ENCODE results near the gene ACTL7B. TPM values are rescaled to one million over a fixed set of nuclear protein-coding genes. Genes with fewer than 3 reads are reported as not detected.

ACTL7B gene
- total and polyA plus RNA-seq, 2 of the 4 experiments (the other 2 are of a cell fraction), result not detected

GRCh38 chr9:108876425-108876824 lies 20.6 kb upstream of the ACTL7B start:
- no peak overlapping the region for H4K91ac ChIP-seq (ENCODE audit: insufficient read depth, low read depth, low read length)
- H3K14ac ChIP-seq (replicated peaks; ENCODE audit: low read depth, low read length), result no peak overlapping the region
- in situ Hi-C loops (cut with MboI; ENCODE audit: low sequenced_read_pairs) (no loop called here), intact Hi-C loops (cut with micrococcal nuclease) (no loop called here), dilution Hi-C loops (cut with HindIII; ENCODE audit: low sequenced_read_pairs, unreplicated experiment) (no loop called here)
- no peaks in the 10 kb centered on the region; the same call in 1 of the 2 replicates for H3K9me3 ChIP-seq (ENCODE audit: control insufficient read depth, insufficient read depth, low read length)
- no peak overlapping the region for H4K5ac ChIP-seq (ENCODE audit: low read depth, low read length)
- no peaks in the 10 kb centered on the region for H4K20me1 ChIP-seq (ENCODE audit: insufficient read depth, low read length)
- no peaks in the 10 kb centered on the region for H3K27me3 ChIP-seq (ENCODE audit: control insufficient read depth, insufficient read depth, low read length)
- H2AFZ ChIP-seq (replicated peaks; ENCODE audit: low read length, poor library complexity), result no peak overlapping the region
- H2BK20ac ChIP-seq (ENCODE audit: low read depth, low read length), result no peak overlapping the region
- H2AK5ac ChIP-seq (ENCODE audit: low read depth, low read length), result no peak overlapping the region
- no peaks in the 10 kb centered on the region for H3K79me1 ChIP-seq (ENCODE audit: low read depth in 1 of 2, low read length in 2 of 2)
- H3K56ac ChIP-seq (ENCODE audit: extremely low read depth, insufficient read depth, low read length), result no peak overlapping the region
- POLR2A ChIA-PET (ENCODE audit: unreplicated experiment), result no interaction called here
- H3K4ac ChIP-seq (ENCODE audit: low read depth, low read length), result no peak overlapping the region
- DNase-seq (no peak), ATAC-seq (ENCODE audit: low read depth) (no peak)
- H3K36me3 ChIP-seq (ENCODE audit: control insufficient read depth, insufficient read depth, low read length), result peaks cover 34% of the 10 kb centered on the region
- no peak overlapping the region for H3K4me2 ChIP-seq (ENCODE audit: low read depth, low read length)
- H3K9me1 ChIP-seq (ENCODE audit: insufficient read depth, low read length), result no peaks in the 10 kb centered on the region; the same call in 1 of the 2 replicates
- H2BK15ac ChIP-seq (ENCODE audit: low read depth, low read length), result no peak overlapping the region
- no peak overlapping the region for H2AK9ac ChIP-seq (replicated peaks; ENCODE audit: low read depth, low read length, poor library complexity)
- WGBS, 2 experiments (ENCODE audit: extremely low coverage in 2 of 2, insufficient read length in 1 of 2), result no CpG with 5 or more reads among the region's 5 CpGs
- H3K4me3 ChIP-seq (ENCODE audit: insufficient read depth, low read depth, low read length), result no peak overlapping the region
- CTCF ChIA-PET, result interaction anchor here (0.6 kb wide), 1 partner anchor 466 kb away, joined by 4 read pairs; no protein-coding TSS in a partner anchor
- no peak overlapping the region for H3K23ac ChIP-seq (ENCODE audit: low read depth, low read length)
- no peaks in the 10 kb centered on the region for H3K4me1 ChIP-seq (ENCODE audit: control insufficient read depth, insufficient read depth, low read length)
- no peak overlapping the region for H3K18ac ChIP-seq (ENCODE audit: low read depth, low read length)
- BruUV-seq (replicated peaks), result no TSS peak
- H3K9ac ChIP-seq (ENCODE audit: low read depth, low read length), result no peak overlapping the region
- H2BK120ac ChIP-seq (ENCODE audit: low read depth, low read length), result no peak overlapping the region
- H4K8ac ChIP-seq (ENCODE audit: low read depth in 2 of 2, low read length in 2 of 2), result no peak overlapping the region
- H2BK5ac ChIP-seq (ENCODE audit: low read depth, low read length, poor library complexity, severe bottlenecking), result no peak overlapping the region
- no peak overlapping the region for H3K27ac ChIP-seq (ENCODE audit: insufficient read depth, low read length)
- no peak for TF ChIP-seq CEBPB (IDR thresholded peaks at IDR 0.05; ENCODE audit: low read depth, low read length)
- TF ChIP-seq SMC3 (IDR thresholded peaks at IDR 0.05; ENCODE audit: low read depth, low read length), result no peak
- no peak for TF ChIP-seq CHD1 (IDR thresholded peaks at IDR 0.05; ENCODE audit: low read depth, low read length)
- no peak for TF ChIP-seq ELK1 (IDR thresholded peaks at IDR 0.05; ENCODE audit: borderline replicate concordance, low read depth, low read length)
- TF ChIP-seq MXI1 (IDR thresholded peaks at IDR 0.05; ENCODE audit: borderline replicate concordance, low read depth, low read length), result no peak
- TF ChIP-seq RAD21 (IDR thresholded peaks at IDR 0.05; ENCODE audit: low read length), result no peak
- TF ChIP-seq POLR2A (IDR thresholded peaks at IDR 0.05; ENCODE audit: low read depth, low read length), result no peak
- no peak for TF ChIP-seq USF2 (IDR thresholded peaks at IDR 0.05; ENCODE audit: low read depth, low read length)
- TF ChIP-seq MAZ (IDR thresholded peaks at IDR 0.05; ENCODE audit: borderline replicate concordance, low read depth, low read length), result no peak
- no peak for TF ChIP-seq MAFK (IDR thresholded peaks at IDR 0.05; ENCODE audit: low read depth, low read length)
- no peak for TF ChIP-seq BHLHE40 (IDR thresholded peaks at IDR 0.05; ENCODE audit: low read depth, low read length)
- TF ChIP-seq RCOR1 (IDR thresholded peaks at IDR 0.05; ENCODE audit: insufficient replicate concordance, low read length), result no peak
- TF ChIP-seq CTCF (conservative IDR thresholded peaks at IDR 0.05; ENCODE audit: low read depth, low read length), result no peak
- TF ChIP-seq FOS (IDR thresholded peaks at IDR 0.05; ENCODE audit: low read depth, low read length), result no peak
- TF ChIP-seq RFX5 (IDR thresholded peaks at IDR 0.05; ENCODE audit: low read depth, low read length), result no peak
- TF ChIP-seq NFE2L2 (IDR thresholded peaks at IDR 0.05; ENCODE audit: low read depth, low read length), result no peak

Data from IMR-90 (cell line).